NCI-H2081 treated with DMSO at 0.1 percent for 48 hours (cell line): ENCODE measurements around the gene HIKESHI.

Experiments
- DNase-seq: peaks from one replicate; lab custom pipeline; 2025; lab: John Stamatoyannopoulos, UW

HIKESHI gene

DNA sequence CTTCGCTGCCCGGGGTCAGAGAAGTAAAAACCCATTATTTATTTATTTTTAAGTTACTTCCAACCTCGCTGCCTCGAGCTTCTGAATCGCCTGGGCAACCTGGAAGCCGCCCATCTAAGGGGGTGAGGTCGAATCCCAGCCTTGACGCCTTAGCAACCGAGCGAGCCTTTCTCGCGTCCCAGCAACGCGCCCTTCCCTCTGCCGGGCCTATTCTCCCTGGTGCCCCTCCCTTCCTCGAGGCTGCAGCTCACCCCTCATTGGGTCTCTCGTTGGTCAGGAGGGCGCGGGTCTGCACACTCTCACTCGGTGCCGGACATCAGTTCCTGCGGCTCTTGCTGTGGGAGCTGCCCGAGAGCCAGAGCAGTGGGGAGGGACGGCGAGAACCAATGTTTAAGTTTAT lies 72.5 kb downstream of the HIKESHI start, which contains the start of gene CCDC81:
CCDC81 (plus strand) TSS at position 302 of the 400 bp plus-strand sequence. CDS start 277 bp downstream, outside the sequence.
- DNase-seq = no peak

DNA sequence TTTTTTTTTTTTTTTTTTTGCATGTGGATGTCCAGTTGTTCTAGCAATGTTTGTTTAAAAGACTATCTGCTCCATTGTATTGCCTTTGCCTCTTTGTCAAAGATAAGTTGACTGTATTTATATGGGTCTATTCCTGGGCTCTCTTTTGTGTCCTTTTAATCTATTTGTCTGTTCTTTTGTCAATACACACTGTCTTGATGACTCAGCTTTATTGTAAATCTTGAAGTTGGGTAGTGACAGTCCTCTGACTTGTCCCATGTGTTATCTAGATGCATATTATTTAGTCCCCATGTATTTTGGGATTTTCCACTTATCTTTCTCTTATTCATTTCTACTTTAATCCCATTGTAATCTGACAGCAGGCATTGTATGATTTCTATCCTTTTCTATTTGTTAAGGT lies 75.9 kb downstream of the HIKESHI start:
- no peak for DNase-seq

- no peak for DNase-seq
These were observed 78.4 kb downstream of the HIKESHI start for GRCh38 chr11:86380295-86381059.

DNA sequence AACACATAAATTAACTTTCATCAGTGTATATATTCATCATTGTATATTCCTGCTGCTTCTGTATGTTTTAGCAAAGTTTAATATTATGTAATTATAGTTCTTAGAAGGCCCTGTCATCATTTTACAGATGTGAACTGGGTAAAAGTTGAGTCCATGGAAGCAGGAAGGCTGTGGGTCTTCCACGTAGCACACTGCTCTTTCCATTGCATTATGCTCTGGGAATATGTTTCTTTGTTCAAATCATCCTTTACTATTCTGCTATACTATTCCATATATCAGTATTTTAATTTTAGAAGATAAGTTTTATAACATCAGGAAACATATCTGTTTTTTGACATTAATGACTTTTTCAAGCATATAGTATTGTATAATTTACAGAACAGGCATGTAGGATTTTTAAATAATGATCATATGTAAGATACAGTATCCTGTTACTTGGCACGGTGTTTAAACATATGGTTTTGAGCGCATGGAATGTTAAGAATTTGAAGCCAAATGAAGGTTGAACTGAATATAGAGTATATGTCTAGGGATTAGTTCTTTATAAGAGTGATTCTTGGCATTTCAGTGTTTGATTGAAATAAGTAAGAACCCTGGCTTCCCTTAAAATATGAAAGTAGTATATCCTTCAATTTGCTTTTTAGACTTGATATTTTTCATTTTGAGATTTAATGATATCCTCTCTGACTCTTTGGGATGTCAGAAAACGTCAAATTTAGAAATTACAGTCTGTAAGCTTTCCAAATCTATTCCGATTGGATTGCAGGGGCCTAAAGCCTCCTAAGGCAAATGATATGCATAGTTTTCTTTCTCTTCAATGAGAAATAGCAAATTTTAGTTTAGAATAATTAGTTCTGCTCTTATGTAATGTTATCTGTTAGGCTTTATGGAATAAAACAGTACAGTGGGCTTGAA lies 81.3 kb downstream of the HIKESHI start:
- no peak for DNase-seq

DNA sequence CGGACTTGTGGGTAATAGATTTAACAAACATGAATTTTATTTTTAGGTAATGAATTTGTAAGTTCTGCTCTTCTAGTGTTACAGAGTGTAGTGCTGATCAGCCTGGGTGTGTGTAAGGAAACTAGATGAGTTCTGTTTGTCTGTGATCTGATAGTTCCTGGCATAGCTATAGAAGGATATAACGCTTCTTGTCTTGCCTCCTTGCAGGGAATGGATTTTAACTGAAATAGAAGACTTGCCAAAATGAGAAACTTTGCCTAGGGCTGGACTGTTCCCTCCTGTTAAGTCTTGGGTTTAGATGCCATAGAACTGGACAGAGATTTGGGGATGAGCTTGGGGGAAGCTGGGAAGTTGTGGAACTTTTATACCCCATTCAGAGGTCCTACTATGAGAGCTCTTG lies 84.2 kb downstream of the HIKESHI start:
- DNase-seq = no peak

DNA sequence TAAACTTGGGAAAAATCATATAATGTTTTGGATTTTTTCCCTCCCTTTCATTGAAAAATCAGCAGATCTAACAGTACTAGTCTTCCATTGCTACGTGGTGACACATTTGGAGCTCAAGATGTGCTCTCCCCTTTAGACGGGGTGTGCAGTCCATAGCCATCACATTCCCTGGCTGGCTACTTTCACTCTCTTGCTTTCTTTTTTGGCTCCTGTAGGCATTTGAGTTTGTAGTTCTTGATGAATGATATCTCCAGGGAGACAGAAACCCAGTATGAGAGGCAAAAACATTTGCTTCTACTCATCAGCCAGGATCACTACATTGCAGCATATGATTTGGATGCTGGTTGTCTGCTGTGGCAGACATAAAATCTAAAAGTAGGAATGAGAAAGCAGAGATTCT lies 84.7 kb downstream of the HIKESHI start:
- no peak for DNase-seq

DNA sequence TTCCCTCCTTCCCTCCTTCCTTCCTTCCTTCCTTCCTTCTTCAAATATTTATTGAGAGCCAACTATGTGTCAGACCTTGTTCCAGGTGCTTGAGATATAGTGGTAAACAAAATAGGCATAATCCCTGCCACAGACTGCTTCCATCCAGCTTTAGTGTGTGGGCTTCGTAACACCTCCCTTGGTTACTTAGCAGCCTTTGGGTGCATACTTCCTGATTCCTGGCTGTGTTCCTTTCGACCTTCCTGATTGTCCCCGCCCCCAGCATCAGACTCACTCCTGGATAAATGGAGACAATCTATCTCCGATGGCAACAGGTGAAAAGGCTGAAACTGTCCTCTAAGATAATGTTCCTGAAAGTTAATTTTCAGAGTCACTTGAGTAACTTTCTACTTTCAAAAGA lies 86.2 kb downstream of the HIKESHI start:
- DNase-seq = no peak

DNA sequence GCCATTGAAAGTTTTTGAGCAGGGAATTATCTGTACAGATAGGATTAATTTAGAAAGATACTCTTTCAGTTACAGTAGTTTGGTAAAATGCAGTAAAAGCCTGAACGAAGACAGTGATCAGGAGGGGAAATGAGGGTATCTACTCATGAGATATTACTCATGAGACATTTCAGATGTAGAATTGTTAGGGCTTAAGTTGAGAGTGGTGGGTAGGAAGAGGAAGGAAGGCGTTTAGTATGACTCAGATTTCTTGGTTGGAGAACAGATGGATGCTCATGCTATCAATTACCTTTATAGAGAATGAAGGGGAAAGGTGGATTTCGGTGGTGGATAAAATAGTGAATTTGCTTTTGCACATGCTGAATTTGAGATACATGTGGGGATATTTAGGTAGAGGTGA lies 88.4 kb downstream of the HIKESHI start:
- DNase-seq = no peak

GRCh38 chr11:86395061-86395551 lies 93.1 kb downstream of the HIKESHI start:
- no peak for DNase-seq
